K562 (cell line): ENCODE measurements around the gene NF2. TPM values are rescaled to one million over a fixed set of nuclear protein-coding genes. Genes with fewer than 3 reads are reported as not detected.

ENCODE experiments used
- ATAC-seq: fragments of 200-7000 bp; cut with Tn5 transposase; 3 replicates; pipeline ENCODE4 v1.9.1; 2020; ENCODE audit warnings: moderate library complexity
- BruUV-seq: library from RNA; stranded (reverse); fragments of 400-500 nt; replicated peaks from 2 replicates; lab custom pipeline; 2021; lab: Mats Ljungman, UMichigan
- CTCF ChIA-PET: fragments of 300-600 bp; formaldehyde crosslinking; extraction: SDS; loops from one replicate; lab custom pipeline; 2021; ENCODE audit warnings: low intra/inter-chr PET ratio; lab: Yijun Ruan, JAX
- POLR2A ChIA-PET: fragments of 300-600, 350-650 bp; sonication (Branson Sonifier 250); formaldehyde crosslinking; extraction: SDS; loops from one replicate; lab custom pipeline; 2021; ENCODE audit warnings: antibody characterized with exemption, inconsistent platforms; lab: Yijun Ruan, JAX
- DNase-seq, 4 experiments: peaks; one replicate each; pipeline versions ENCODE4 v3.0.0 to v3.0.0-alpha.2; 2011 to 2018; ENCODE audit warnings: low spot score in 3 of 4, mixed read lengths in 3 of 4; ENCODE audit errors: extremely low read depth in 1 of 4
- FAIRE-seq: peaks from 2 replicates; lab custom pipeline; 2011; peaks lifted over from hg19 to GRCh38; lab: Jason Lieb, UNC
- H2AFZ ChIP-seq: 2 replicates; pipeline ENCODE4 v1.6.0; 2011; ENCODE audit warnings: low read depth, low read length, control low read depth, inconsistent platforms
- H3K27ac ChIP-seq: fragments of 200-600 bp; 3 replicates; pipeline ENCODE4 v1.8.0; 2011; ENCODE audit warnings: low read depth, mild to moderate bottlenecking, control low read depth, inconsistent platforms, low read length, moderate library complexity, mixed read lengths; ENCODE audit errors: extremely low read depth
- H3K27me3 ChIP-seq, 2 experiments: fragments of 300-600 bp in 1 of 2; 2 replicates in 1 of 2; 3 replicates in 1 of 2; pipeline versions ENCODE4 v1.6.0 to v1.8.0; 2011; ENCODE audit warnings: inconsistent platforms in 2 of 2, low read length in 2 of 2, mild to moderate bottlenecking in 1 of 2, mixed read lengths in 1 of 2, moderate library complexity in 1 of 2; ENCODE audit not compliant: control insufficient read depth in 2 of 2, insufficient read depth in 2 of 2
- H3K36me3 ChIP-seq: fragments of 300-600 bp; 3 replicates; pipeline ENCODE4 v1.8.0; 2011; ENCODE audit warnings: mild to moderate bottlenecking, low read length, inconsistent platforms; ENCODE audit not compliant: control insufficient read depth, insufficient read depth
- H3K4me1 ChIP-seq, 2 experiments: fragments of 200-600 bp in 1 of 2; replicated peaks in 1 of 2; 2 replicates in 1 of 2; 3 replicates in 1 of 2; pipeline versions ENCODE4 v1.5.1 to v1.8.0; 2011; ENCODE audit warnings: inconsistent platforms in 2 of 2, low read length in 2 of 2, mild to moderate bottlenecking in 1 of 2, mixed read lengths in 1 of 2, moderate library complexity in 1 of 2; ENCODE audit not compliant: control insufficient read depth in 2 of 2, insufficient read depth in 2 of 2
- H3K4me2 ChIP-seq: 2 replicates; pipeline ENCODE4 v1.6.1; 2011; ENCODE audit warnings: low read length, control low read depth, inconsistent platforms, mixed read lengths; ENCODE audit not compliant: insufficient read depth
- H3K4me3 ChIP-seq: fragments of 200-600 bp; sonication (generic), shearing (Covaris generic); 2 replicates; pipeline ENCODE4 v1.5.1; 2016; ENCODE audit warnings: control low read depth, inconsistent platforms
- H3K79me2 ChIP-seq: fragments of 200-600 bp; 3 replicates; pipeline ENCODE4 v1.8.0; 2011; ENCODE audit warnings: low read length, inconsistent platforms; ENCODE audit not compliant: control insufficient read depth, insufficient read depth
- H3K9ac ChIP-seq, 2 experiments: 2 replicates each; pipeline versions ENCODE4 v1.6.0 to v1.6.1; 2011; ENCODE audit warnings: low read depth in 2 of 2, low read length in 2 of 2, control low read depth in 1 of 2, inconsistent platforms in 1 of 2, mild to moderate bottlenecking in 1 of 2, mixed read lengths in 1 of 2; ENCODE audit not compliant: insufficient read depth in 1 of 2
- H3K9me1 ChIP-seq: one replicate; pipeline ENCODE4 v1.6.0; 2011; ENCODE audit warnings: inconsistent platforms, mild to moderate bottlenecking, low read length, moderate library complexity; ENCODE audit not compliant: control insufficient read depth, insufficient read depth
- H3K9me3 ChIP-seq: replicated peaks from 2 replicates; pipeline ENCODE4 v1.5.1; 2011; ENCODE audit warnings: low read depth, low read length, inconsistent platforms; ENCODE audit not compliant: control insufficient read depth, insufficient read depth
- H4K20me1 ChIP-seq: replicated peaks from 2 replicates; pipeline ENCODE4 v1.6.1; 2011; ENCODE audit warnings: low read length, inconsistent platforms, mixed read lengths; ENCODE audit not compliant: control insufficient read depth, insufficient read depth
- FOS ChIP-seq: IDR thresholded peaks from 3 replicates; pipeline ENCODE4 v1.6.1; 2011; ENCODE audit not compliant: insufficient read length; ENCODE audit errors: extremely low read depth
- GABPB2 ChIP-seq: fragments of 250-450 bp; sonication (Bioruptor Pico); conservative IDR thresholded peaks from 2 replicates; pipeline ENCODE4 v1.5.1; 2021; ENCODE audit warnings: mild to moderate bottlenecking
- HOXB6 ChIP-seq: fragments of 250-450 bp; sonication (Bioruptor Pico); IDR thresholded peaks from 2 replicates; pipeline ENCODE4 v1.5.1; 2022; ENCODE audit warnings: mild to moderate bottlenecking, borderline replicate concordance
- LARP7 ChIP-seq: fragments of 450-650 bp; IDR thresholded peaks from 2 replicates; pipeline ENCODE4 v1.6.1; 2016
- NEUROD1 ChIP-seq: fragments of 150-350 bp; IDR thresholded peaks from 2 replicates; pipeline ENCODE4 v1.6.1; 2014; ENCODE audit warnings: borderline replicate concordance, low read length, low read depth; ENCODE audit not compliant: partially characterized antibody
- NFIC ChIP-seq: fragments of 450-650 bp; IDR thresholded peaks from 2 replicates; pipeline ENCODE4 v1.6.1; 2017; ENCODE audit warnings: mild to moderate bottlenecking, inconsistent platforms
- RBM39 ChIP-seq: fragments of 200-400 bp; formaldehyde crosslinking; optimal IDR thresholded peaks from 2 replicates; pipeline ENCODE3; 2018; ENCODE audit warnings: low read depth, low read length
- SMARCE1 ChIP-seq: fragments of 450-650 bp; IDR thresholded peaks from 2 replicates; pipeline ENCODE4 v1.7.1; 2016; ENCODE audit warnings: mild to moderate bottlenecking
- SNAPC5 ChIP-seq: fragments of 250-450 bp; sonication (Bioruptor Pico); IDR thresholded peaks from 2 replicates; pipeline ENCODE4 v1.8.0; 2021; ENCODE audit warnings: moderate library complexity, mild to moderate bottlenecking, inconsistent platforms
- TBP ChIP-seq: optimal IDR thresholded peaks from 2 replicates; pipeline ENCODE3; 2011; ENCODE audit warnings: low read depth, low read length, improper control_type of control experiment
- TFAM ChIP-seq: fragments of 250-450 bp; sonication (Bioruptor Pico); conservative IDR thresholded peaks from 2 replicates; pipeline ENCODE4 v1.5.0; 2021; ENCODE audit warnings: mild to moderate bottlenecking, moderate library complexity
- ZBTB2 ChIP-seq: fragments of 450-650 bp; IDR thresholded peaks from 2 replicates; pipeline ENCODE4 v1.6.1; 2016; ENCODE audit warnings: antibody characterized with exemption
- ZBTB9 ChIP-seq: fragments of 450-650 bp; formaldehyde crosslinking; IDR thresholded peaks from 2 replicates; pipeline ENCODE4 v1.4.0; 2020; ENCODE audit warnings: mild to moderate bottlenecking, moderate library complexity
- ZNF277 ChIP-seq: fragments of 250-450 bp; sonication (Bioruptor Pico); IDR thresholded peaks from 2 replicates; pipeline ENCODE4 v1.8.0; 2022; ENCODE audit warnings: inconsistent platforms, mild to moderate bottlenecking, moderate library complexity, borderline replicate concordance
- ZNF280A ChIP-seq: fragments of 450-650 bp; IDR thresholded peaks from 2 replicates; pipeline ENCODE4 v1.6.1; 2018; ENCODE audit warnings: mild to moderate bottlenecking, low read depth; ENCODE audit not compliant: partially characterized antibody
- ZNF717 ChIP-seq: fragments of 250-450 bp; sonication (Bioruptor Pico); IDR thresholded peaks from 2 replicates; pipeline ENCODE4 v1.5.0; 2021
- ZNF79 ChIP-seq: fragments of 250-450 bp; sonication (Bioruptor Pico); IDR thresholded peaks from 2 replicates; pipeline ENCODE4 v1.4.0; 2020; ENCODE audit warnings: low read depth, mild to moderate bottlenecking, moderate library complexity
- WGBS: fragments of 100-300 bp; shearing (Covaris generic); methylation state at CpG from one replicate; pipeline ENCODE4 v1.1.6; 2016; ENCODE audit warnings: low coverage, mixed read lengths; ENCODE audit not compliant: insufficient coverage; ENCODE audit errors: missing lambda C conversion rate; 5-methylcytosine and 5-hydroxymethylcytosine counted together
- in situ Hi-C: fragments of 300-500 bp; cut with MboI; formaldehyde crosslinking; loops from 4 replicates; pipeline ENCODE4 v1.15.0; 2018; ENCODE audit warnings: inconsistent platforms, mixed read lengths
- intact Hi-C: fragments of 100-400 bp; cut with micrococcal nuclease; formaldehyde crosslinking; loops from 2 replicates; pipeline ENCODE4 v1.14.2; 2022
- polyA plus RNA-seq, 8 experiments: library from polyadenylated mRNA; depleted of rRNA in 4 of 8; stranded (reverse) in 5 of 8; unstranded in 3 of 8; fragments of >200 nt; fragmentation: Nextera tagmentation in 2 of 8; fragmentation: Illumina TruSeq in 1 of 8; extraction: Ambion mirVana in 2 of 8; extraction: Trizol in 1 of 8; gene quantifications; 2 replicates each; pipeline versions ENCODE4 v1.2.1 to v1.2.3, GENCODE V29; 2011 to 2014; ENCODE audit warnings: inconsistent platforms in 1 of 8, missing spikeins in 1 of 8
- total RNA-seq, 7 experiments: library from RNA; depleted of rRNA in 6 of 7; stranded (reverse); fragments of >200 nt in 6 of 7; fragmentation: Illumina TruSeq in 2 of 7; extraction: Trizol in 2 of 7; gene quantifications; 2 replicates each; pipeline versions ENCODE4 v1.2.1 to v1.2.3, GENCODE V29; 2011 to 2021; ENCODE audit warnings: low replicate concordance in 1 of 7

The NF2 gene
- total and polyA plus RNA-seq, 9 of the 15 experiments (the other 6 are each of a cell fraction or from before 2014, with no cell fraction given): 2.2 to 32.5 (median 15.2) TPM

- intact Hi-C loops: no loop called here
- no peaks in the 10 kb centered on the region for H3K36me3 ChIP-seq
- peaks cover 0 to 41% of the 10 kb centered on the region in 2 experiments; a peak in 2 of 5 replicates for H3K27me3 ChIP-seq
- no peaks in the 10 kb centered on the region for H3K79me2 ChIP-seq
- H3K9ac ChIP-seq: no peak overlapping the region
- no peak overlapping the region for H3K27ac ChIP-seq
- CTCF ChIA-PET: no interaction called here
- H3K4me2 ChIP-seq: no peak overlapping the region
- H2AFZ ChIP-seq: no peak overlapping the region
- H4K20me1 ChIP-seq: peaks cover 16% of the 10 kb centered on the region; the same call in 1 of the 2 replicates
- H3K4me1 ChIP-seq: peaks cover 0 to 26% of the 10 kb centered on the region in 2 experiments; a peak in 2 of 5 replicates
- POLR2A ChIA-PET: interaction anchor here (0.8 kb wide), 1 partner anchor 12 kb away, joined by 3 read pairs; no protein-coding TSS in a partner anchor
- no TSS peak for BruUV-seq
- no peak overlapping the region for H3K4me3 ChIP-seq
- no peak for TF ChIP-seq LARP7
- no peak for TF ChIP-seq TBP
- TF ChIP-seq HOXB6: no peak
- no peak for TF ChIP-seq NFIC
- no peak for TF ChIP-seq ZNF277
- TF ChIP-seq RBM39: no peak
- no peak for TF ChIP-seq SNAPC5
- no peak for TF ChIP-seq ZNF717 (CRISPR knock-in tag)
- no peak for TF ChIP-seq ZNF79 (CRISPR knock-in tag)
- no peak for TF ChIP-seq ZBTB2
- no peak for TF ChIP-seq SMARCE1
- TF ChIP-seq ZBTB9 (CRISPR knock-in tag): no peak
- TF ChIP-seq ZNF280A: no peak
- no peak for TF ChIP-seq TFAM (CRISPR knock-in tag)
- no peak for TF ChIP-seq GABPB2
- TF ChIP-seq FOS: no peak
- no peak for TF ChIP-seq NEUROD1
- TF ChIP-seq, all 486 proteins: peak for 0
- FAIRE-seq: no peak
- no peaks in the 10 kb centered on the region for H3K9me3 ChIP-seq
- no peak for ATAC-seq
- 7% methylated on average over 11 of the region's 24 CpGs for WGBS
- peaks cover 5% of the 10 kb centered on the region for H3K9me1 ChIP-seq
- no peak for DNase-seq
- in situ Hi-C loops: no loop called here
These were observed 115.8 kb downstream of the NF2 start for GRCh38 chr22:29718949-29719898.
